ENCODE measurements around the gene UXS1.
"Not testable (repeated sequence)": the region's sequence is repeated elsewhere in the genome, so short reads cannot be mapped to it uniquely, and the experiment has no call there.

The UXS1 gene

DNA sequence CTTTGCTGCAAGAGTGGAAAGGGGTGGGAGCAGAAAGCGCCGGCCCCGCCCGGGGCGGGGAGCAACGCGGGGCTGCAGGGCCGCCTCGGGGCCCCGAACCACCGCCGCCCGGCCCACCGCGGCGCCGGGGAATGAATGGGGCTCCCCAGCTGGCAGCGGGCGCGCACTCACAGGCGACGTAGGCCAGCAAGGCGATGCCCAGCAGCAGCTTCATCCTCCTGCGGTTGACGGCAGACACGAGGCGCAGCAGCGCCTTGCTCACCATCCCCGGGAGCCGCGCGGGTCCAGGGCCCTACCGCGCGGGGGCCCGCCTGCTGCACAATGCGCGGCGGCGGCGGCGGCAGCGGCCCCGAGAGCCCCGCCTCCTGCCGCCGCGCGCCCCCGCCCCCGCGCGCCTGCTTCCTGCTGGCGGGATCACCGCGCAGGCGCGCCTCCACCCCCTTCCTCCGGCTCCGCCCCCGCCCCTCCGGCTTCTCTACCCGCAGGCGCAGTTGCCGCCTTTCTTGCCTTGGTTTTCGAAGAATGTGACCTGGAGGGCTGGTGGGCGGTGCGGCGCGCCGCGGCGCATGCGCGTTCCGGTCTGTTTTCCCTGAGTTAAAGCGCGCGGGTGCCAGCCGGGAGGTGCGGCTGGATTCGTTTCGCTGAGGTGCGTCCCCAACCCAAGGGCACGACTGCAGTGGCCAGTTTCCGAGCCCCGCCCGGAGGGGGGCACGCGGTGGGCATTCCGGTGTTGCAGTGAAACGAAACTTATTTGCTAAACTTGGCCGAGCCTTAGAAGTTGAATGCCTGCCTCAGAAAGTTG is at the start of gene UXS1:
TSS of gene UXS1 (minus strand) at position 325 of the 802 bp plus-strand sequence. CDS start at position 265, 60 bp downstream.
- DNase-seq = peak; percentile 82

DNA sequence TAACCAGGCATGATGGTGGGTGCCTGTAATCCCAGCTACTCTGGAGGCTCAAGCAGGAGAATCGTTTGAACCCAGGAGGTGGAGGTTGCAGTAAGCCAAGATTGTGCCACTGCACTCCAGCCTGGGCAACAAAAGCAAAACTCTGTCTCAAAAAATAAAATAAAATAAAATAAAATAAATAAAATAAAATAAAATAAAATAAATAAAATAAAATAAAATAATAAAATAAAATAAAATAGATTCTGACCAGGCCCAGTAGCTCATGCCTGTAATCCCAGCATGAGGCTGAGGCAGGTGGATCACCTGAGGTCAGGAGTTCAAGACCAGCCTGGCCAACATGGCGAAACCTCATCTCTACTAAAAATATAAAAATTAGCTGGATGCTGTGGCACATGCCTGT is 45.4 kb upstream of the UXS1 start:
- DNase-seq = not testable (repeated sequence)

DNA sequence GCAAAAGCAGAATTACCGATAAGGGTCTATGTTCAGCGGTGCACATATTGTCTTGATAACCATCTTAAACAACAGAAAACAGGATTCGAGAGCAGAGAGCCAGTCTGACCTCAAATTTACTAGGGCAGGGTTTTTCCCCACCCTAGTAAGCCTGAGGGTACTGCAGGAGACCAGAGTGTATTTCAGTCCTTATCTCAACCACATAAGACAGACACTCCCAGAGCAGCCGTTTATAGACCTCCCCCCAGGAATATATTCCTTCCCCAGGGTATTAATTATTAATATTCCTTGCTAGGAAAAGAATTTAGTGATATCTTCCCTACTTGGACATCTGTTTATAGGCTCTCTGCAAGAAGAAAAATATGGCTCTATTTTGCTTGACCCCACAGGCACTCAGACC is 41.3 kb upstream of the UXS1 start:
- not testable (repeated sequence) for DNase-seq

DNA sequence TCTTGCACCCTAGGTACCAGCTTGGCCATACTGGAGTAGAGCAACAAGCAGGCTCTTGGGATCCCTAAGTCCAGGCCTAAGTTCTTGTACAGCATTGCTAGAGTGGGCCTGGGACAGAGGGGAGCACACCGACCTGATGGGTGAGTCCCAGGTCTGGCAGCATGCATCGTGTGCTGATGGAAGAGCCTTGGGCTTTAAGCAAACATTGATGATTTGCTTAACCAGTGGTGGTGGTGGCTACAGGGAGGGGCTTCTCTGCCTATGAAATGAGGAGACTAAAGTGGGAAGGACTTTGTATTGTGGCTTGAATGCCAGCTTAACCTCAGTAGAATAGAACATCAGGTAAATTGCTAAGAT is 39.2 kb upstream of the UXS1 start:
- no peak for DNase-seq

DNA sequence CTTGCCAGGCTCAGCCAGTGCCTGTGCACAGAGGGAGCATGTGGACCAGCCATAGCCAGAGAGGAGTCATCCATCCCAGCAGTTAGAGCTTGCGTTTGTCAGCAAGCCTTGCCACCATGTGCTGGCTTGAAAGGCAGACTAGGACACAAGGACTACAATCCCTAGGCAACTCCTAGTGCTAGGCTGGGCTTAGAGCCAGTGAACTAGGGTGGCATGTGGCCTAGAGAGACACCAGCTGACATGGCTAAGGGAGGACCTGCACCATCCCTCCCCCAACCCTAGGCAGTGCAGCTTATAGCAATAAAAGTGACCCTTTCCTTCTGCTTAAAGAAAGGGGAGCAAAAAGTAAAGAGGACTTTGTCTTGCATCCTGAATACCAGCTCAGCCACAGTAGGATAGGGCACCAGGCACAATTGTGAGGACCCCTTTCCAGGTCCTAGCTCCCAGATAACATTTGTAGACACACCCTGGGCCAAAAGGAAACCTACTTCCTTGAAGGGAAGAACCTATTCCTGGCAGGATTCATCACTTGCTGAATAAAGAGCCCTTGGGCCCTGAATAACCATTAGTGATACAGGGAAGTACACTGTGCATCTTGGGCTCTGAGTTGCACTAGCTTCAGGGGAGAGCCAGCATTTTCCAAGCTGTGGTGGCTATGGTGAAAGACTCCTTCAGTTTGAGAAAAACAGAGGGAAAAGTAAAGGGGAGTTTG is 38.7 kb upstream of the UXS1 start:
- DNase-seq = no peak

DNA sequence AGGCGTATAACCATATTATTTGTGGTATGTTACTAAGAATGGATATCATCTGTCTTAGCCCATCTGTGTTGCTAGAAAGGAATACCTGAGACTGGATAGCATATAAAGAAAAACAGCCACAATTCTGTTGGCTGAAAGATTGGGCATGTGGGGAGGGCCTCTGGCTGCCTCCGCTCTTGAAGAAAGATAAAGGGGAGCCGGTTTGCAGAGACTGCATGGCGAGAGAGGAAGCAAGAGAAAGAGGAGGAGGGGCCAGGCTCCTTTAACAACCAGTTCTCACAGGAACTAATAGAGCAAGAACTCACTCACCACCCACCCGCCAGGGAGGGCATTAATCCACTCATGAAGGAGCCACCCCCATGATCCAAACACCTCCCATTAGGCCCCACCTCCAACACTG is 29.2 kb upstream of the UXS1 start:
- DNase-seq = no peak

DNA sequence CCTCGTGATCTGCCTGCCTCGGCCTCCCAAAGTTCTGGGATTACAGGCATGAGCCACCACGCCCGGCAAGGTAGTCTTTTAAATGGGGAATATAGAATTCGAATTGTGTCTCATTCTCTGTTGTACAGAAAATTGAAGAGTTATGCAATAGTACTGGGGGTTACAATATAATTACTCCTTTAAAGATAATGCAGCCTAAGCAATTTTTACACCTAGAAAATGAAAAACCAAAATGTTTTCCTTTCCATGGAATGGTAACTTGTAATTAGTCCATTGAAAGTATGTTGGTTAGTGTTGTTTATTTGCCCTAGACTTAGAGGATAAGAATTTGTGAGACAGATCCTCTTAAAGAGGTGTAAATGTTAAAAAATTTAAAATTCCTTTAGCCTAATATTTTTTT is 28.0 kb upstream of the UXS1 start:
- not testable (repeated sequence) for DNase-seq

DNA sequence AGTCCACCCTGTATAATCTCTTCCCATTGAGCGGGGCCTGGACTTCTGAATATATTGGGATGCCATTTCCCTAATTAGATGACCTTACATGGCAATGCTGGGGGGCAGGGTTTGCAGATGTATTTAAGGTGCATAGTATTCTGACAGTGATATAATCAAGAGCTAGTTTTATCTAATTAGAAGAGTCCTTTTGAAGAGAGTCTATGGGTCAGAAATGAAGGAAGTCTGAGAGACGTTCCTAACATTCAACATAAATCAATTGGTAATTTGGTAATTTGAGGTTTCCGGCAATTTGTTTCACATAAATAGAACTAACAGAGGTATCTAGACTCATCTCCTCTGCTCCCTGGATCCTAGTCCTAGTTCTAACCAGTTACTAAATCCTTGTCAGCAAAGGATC is 25.7 kb upstream of the UXS1 start:
- no peak for DNase-seq

DNA sequence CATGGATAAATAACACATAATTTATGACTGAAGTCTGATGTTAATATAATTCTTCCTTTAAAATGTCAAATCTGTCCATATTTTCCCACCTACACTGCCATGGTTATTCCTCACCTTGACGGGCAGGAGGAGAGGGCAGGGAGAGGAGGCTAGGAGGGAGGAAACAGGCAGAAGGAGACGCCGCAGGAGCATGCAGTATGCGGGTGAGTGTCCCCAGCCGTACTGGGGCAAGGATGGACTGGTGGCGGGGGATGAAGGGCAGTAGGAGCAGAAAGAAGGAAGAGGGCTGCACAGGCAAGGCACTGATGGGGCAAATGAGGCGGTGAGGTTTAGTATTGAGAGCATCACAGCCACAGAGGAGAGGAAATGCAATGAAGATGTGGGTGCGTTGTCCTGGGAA is 25.1 kb upstream of the UXS1 start:
- DNase-seq = not testable (repeated sequence)

DNA sequence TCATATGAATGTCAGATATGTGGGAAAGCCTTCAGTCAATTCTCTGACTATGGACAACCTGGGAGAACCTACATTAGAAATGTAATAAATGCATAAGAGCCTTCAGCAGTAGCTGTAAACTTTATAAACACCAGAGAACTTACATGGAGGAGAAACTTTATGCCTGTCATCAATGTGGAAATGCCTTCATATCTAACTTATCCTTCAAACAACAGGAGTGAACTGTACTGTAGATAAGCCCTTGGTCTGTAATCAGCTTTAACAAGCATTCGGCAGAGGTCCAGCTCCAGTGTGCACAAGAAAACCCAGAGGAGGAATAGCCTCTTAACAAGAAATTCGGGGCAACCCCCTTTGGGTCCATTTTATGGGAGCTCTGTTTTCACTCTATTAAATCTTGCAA is 14.8 kb upstream of the UXS1 start:
- DNase-seq = no peak

DNA sequence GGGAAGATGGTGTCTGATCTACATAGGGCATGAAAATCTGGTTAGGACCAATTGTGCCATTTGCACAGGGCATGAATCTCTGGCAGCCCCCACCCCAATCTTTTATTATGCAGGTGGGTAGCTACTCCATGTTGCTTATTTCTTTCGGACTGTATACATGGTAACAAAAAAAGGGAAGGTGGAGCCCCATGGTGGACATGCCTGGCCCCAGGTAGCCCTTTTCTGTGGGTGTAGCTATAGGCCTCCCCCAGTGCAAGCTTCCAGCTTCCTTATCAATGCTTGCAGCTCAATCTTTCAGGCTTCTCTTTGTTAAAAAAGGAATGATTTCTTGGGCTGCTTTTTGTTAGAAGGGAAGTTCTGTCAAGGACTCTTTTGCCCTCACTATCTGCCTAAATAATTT is 14.3 kb upstream of the UXS1 start:
- no peak for DNase-seq

DNA sequence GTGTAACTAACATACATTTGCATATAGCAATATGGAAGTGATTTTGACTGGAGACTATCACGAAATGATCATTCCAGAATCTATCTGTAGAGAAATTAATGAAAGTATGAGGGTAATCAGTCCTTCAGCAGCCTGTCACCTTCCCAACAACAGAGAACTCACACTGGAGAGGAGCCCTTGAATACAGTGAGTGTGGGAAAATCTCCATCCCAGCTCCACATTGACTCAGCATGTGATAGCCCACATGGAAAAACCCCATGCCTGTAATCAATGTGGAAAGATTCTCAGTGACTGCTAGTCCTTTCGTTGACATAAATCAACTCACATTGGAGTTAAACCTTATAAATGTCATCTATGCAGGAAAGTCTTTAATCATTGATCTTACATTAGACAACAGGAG is 13.1 kb upstream of the UXS1 start:
- DNase-seq = no peak

DNA sequence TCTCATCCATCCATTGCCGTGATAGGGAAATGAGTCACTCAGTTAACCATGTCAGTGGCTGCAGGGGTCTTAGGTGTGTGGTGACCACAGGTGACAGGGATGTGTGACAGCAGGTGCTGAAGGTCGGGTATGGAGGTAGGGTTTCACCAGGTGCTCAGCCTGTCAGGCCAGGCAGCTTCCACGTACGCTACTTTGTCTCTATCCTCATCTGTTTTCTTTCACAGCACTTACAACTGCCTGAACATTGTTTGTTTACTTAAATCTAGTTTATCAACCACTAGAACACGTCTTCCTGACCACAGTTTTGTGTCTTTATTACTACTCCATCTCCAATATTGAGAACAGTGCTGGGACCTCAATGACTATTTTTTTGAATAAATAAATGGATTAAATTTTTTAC is 11.4 kb upstream of the UXS1 start:
- DNase-seq = no peak

DNA sequence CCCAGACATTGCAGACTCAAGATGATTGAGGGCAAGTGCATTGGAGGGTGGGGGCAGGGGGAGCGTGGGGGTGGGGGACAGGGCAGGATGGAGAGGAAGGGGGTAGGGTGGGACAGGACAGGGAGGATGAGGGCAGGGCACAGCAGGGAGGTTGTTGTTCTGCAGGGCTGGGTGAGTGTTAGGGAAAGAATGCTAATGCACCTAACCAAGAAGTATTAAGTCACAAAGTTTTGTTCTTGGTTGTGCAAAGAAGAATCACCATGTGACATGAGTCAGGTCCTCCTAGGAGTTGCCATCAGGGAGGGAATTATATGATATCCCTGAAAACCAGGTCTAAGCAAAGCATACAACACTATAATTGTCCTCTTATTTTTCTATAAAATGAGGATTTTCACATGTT is 10.4 kb upstream of the UXS1 start:
- not testable (repeated sequence) for DNase-seq

DNA sequence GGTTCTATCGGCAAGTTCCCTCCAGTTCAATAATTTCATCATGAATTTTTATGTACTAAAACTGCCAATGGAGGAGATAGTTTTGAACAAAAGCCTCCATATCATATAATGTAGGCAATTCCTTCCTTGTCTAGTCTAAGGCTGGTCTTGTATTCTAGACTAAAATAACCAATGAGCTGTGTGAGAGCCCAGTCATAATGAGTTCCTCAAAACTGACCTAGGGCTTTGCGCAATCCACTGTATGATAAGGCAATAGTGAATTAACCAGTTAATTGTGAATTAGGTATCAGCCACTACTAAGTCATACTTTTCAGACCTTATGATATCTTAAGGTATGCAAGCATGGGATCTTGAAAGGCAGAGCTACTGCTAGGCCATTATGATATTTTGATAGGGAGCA is 7.6 kb upstream of the UXS1 start:
- no peak for DNase-seq

DNA sequence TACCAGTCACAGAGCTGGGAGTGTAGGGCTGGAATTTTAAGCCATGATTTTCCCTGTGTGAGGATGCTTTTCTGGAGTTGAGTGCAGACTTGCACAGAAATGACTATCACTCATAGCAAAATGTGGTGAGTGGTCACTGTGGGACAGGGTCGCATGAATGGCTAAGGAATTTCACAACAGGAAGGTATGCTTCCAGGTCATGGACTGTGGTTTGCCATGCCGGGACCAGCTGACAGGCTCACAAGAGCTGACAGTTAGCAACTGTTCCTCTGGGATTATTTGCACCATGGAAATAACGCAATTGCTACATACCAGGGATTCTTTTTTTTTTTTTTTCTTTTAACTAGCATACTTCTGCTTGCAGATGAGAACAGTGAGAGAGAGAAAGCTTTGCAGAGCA is 3.8 kb upstream of the UXS1 start:
- DNase-seq = peak; percentile 38

DNA sequence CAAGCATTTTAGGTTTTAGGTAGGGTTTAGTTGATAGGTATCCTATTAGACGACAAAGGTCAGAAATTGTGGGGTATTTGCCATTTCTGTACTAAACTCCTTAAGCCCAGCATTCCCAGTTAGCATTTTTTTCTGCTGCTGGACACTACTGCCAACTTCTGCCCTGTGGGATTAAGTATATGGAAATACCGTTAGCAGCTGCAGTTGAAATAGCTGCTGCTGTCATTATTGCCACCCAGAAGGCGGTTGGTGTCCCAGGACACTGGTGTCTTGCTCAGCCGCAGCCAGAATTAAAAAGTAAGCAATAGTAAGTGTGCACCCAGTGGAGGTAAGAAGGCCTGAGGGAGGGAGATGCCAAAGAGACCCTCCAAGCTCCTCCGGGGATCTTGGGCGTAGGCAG is 1.9 kb upstream of the UXS1 start:
- no peak for DNase-seq

DNA sequence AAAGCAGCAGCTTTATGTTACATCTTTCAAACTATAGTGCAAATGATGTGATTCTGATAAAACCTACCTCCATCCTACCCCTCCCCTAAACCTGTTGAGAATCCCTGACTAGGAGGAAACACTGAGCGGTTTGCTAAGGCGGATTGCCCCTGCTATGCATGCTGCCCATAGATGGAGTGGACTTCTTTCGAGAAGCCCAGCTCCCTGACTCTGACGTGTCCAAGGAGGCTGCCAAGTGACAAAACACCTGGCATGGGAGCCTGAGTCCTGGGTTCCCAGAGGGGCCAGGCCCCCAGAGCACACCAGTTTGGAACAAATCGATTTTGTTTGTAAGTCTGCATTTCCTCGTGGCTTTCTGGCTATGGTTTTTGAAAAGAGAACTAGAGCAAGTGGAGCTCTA is 1.4 kb upstream of the UXS1 start:
- no peak for DNase-seq

DNA sequence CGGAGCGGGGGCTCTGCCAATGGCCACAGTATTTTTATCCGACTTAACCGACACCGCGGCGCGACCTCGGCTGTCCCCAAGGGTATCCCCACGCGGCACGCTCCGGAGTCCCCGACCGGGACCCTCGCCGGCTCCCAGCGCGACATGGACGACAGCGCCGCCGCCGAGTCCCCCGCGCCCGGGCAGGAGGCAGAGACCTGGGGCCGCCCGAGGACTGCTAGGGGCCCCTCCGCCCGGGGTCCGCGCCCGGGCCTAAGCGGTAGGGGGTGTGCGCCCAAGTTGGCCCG is 468 bp downstream of the UXS1 start:
- no peak for DNase-seq

DNA sequence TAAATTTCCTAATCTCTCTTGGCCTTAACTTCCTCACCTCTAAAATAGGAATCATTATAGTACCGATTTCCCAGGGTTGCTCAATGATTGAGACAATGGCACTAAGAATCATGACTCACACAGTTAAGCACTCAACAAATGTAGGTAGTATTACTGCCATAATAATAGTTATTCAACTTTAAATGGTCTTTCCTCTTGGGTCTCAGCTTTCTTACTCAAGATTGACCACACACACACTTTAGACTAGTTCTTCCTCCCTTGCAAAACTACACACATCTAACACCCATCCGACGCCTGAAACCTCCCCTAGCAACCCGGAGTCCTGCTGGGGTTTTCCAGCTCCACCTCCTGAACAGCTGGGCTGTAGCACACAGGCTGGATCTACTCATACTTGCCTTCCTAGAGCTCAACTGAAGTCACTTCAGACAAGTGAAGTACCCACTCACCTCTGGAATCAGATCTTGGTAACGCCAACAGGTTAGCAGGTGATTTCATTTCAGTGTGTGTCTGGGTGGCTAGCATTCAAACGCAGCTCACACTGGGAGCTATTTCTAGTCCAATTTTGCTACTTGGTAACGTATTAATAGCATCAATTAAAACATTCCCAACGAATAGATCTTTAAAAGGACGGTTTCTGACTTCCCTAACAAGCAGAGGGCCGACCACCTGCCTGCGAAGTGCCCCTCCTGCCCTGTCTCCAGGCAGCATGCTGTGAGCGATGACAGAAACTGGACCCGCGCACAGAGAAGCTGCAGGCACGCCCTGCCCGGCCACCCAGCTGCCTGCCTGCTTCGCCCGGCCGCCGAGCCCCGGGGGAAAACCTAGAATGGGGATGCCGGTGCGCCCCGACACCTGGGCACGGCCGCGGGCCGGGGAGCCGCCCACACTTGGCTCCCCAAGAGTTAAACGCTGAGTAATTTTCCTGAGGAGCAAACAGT is 1.1 kb downstream of the UXS1 start:
- DNase-seq = peak; percentile 78

DNA sequence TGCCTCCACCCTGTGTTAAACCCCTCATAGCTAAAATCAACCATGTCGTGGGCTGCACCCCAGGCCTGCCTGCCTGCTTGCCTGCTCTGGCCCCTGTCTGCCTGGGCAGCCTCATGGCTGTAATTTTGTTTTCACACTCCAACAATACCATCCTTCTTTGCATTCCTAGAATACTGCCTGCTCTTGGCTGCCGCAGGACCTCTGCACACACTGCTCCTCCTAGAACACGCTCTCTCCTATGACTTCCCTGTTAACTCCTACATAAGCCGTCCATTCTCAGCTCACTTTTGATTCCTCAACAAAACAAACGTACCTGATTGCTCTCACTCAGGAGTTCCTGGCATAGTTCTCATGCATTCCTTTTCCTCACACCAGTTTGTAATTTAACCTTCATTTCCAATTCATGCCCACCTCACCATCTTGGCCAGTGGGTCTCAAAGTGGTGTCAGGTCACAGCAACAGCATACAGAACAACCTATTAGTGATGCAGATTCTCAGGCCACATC is 2.5 kb downstream of the UXS1 start:
- no peak for DNase-seq

DNA sequence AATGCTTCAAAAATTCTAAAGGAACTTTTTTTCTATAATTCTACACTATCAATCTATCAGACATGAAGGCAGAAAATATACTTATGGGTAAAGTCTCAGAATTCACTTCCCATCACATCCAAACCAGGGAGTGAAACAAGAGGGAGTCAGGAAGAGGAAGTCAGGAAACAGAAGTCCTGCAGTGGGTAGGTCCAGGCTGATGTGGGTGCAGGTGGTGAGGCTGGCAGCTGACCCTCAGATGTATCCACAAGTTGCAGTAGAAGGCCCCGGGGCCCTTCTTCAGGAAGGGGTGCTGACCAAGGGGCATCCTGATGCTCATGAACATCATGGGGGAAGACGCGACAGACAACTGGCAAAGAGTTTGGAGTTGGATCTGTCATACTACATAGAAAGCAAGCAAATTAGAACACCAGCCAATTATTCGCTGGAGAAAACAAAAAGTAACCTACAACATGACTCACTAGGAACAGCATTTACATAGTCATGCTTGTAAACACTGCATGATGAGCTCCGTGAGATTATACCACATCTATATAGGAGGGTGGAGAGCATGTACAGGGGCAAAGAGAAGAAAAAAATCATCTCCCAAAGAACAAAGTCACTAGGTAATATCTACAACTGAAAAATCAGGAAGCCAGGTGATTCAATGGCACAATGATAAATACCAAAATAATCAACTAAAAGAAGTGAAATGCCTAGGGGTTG is 4.2 kb downstream of the UXS1 start:
- no peak for DNase-seq

DNA sequence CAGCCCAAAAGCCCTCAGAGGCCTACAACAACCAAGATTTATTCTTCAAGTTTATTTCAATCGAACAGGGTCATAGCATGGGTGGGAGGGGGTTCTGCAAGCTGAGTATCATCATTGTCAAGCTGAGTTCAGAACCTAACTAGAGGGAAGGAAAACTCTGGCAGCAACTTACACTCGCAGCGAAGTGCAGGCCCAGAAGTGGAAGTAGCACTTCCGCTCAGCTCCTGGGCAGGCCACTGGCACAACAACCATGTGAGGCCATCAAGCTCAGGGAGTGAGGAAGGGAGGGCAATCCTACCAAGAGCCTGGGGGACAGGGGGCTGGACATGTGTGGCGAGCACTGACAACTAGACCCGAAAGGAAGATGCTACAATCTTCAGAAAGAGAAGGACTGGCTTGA is 4.8 kb downstream of the UXS1 start:
- no peak for DNase-seq
